HCT116 (cell line): Measurements from ENCODE around the gene CASR.

Source experiments
- CEBPB ChIP-seq: IDR thresholded peaks from 2 replicates; pipeline ENCODE4 v1.6.1; 2012; ENCODE audit warnings: low read depth
- EZH2 ChIP-seq: fragments of 200-600 bp; sonication (generic); IDR thresholded peaks from 2 replicates; pipeline ENCODE4 v1.6.1; 2017; ENCODE audit warnings: antibody characterized with exemption, mixed run types
- MAX ChIP-seq: IDR thresholded peaks from 2 replicates; pipeline ENCODE4 v1.6.1; 2012
- POLR2AphosphoS5 ChIP-seq: IDR thresholded peaks from 2 replicates; pipeline ENCODE4 v1.6.1; 2011; ENCODE audit warnings: mild to moderate bottlenecking, low read depth, low read length, moderate library complexity
- TF ChIP-seq, protein P1 (sequence below), 3 experiments: fragments of 200-600 bp in 1 of 3; sonication (generic) in 1 of 3; IDR thresholded peaks in 2 of 3; conservative IDR thresholded peaks in 1 of 3; 2 replicates each; pipeline ENCODE4 v1.5.1; 2012 to 2017; ENCODE audit warnings: low read depth in 2 of 3, low read length in 2 of 3, antibody characterized with exemption in 1 of 3, borderline replicate concordance in 1 of 3, control low read depth in 1 of 3, mild to moderate bottlenecking in 1 of 3, mixed read lengths in 1 of 3, mixed run types in 1 of 3, moderate library complexity in 1 of 3; ENCODE audit not compliant: insufficient read depth in 1 of 3

- no peak for TF ChIP-seq POLR2AphosphoS5
- TF ChIP-seq, protein P1, sequence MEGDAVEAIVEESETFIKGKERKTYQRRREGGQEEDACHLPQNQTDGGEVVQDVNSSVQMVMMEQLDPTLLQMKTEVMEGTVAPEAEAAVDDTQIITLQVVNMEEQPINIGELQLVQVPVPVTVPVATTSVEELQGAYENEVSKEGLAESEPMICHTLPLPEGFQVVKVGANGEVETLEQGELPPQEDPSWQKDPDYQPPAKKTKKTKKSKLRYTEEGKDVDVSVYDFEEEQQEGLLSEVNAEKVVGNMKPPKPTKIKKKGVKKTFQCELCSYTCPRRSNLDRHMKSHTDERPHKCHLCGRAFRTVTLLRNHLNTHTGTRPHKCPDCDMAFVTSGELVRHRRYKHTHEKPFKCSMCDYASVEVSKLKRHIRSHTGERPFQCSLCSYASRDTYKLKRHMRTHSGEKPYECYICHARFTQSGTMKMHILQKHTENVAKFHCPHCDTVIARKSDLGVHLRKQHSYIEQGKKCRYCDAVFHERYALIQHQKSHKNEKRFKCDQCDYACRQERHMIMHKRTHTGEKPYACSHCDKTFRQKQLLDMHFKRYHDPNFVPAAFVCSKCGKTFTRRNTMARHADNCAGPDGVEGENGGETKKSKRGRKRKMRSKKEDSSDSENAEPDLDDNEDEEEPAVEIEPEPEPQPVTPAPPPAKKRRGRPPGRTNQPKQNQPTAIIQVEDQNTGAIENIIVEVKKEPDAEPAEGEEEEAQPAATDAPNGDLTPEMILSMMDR (IDR thresholded peaks at IDR 0.05 in 2 of 3, conservative IDR thresholded peaks at IDR 0.05 in 1 of 3; ENCODE audit: borderline replicate concordance in 1 of 3, insufficient read depth in 1 of 3, low read depth in 2 of 3, low read length in 2 of 3): no peak
- no peak for TF ChIP-seq EZH2
- TF ChIP-seq CEBPB: no peak
- TF ChIP-seq MAX: no peak
Observed at GRCh38 chr3:122233101-122233952, 49.9 kb downstream of the CASR start.
